Measurements from ENCODE around the gene CFAP46.

Gene CFAP46

DNA sequence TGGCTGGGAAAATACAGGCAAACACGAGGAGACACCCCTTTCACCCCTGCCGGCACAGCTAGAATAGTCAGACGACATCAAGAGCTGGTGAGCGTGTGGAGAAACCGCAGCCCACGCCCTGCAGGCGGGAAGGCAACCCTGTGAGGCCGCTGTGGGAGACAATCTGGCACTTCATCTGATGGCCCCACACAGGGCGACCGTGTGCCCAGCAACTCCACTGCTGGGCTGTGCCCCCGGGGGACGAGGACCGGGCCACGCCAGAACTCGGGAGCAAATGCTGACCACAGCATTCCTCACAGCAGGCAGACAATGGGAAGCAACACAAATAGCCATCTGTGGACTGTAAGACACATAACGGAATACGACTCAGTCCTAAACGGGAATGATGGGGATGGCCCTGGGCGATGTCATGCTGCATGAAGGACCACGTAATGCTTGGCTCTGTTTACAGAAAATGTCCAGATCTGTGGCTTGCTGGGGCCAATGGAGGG is 58.9 kb downstream of the CFAP46 start:
- Histone ChIP-seq H2AFZ (ENCODE audit: low read depth, low read length) (no peak overlapping the region), H3K27me3 (ENCODE audit: control insufficient read depth in 1 of 2, insufficient read depth in 1 of 2, low read length in 2 of 2) (peaks cover 6 to 59% of the 10 kb centered on the region in 2 experiments), H2BK12ac (ENCODE audit: low read length in 2 of 2) (no peak overlapping the region), H4K8ac (ENCODE audit: low read length) (no peak overlapping the region), H2AK5ac (ENCODE audit: low read length, severe bottlenecking) (no peak overlapping the region), H3K9me3 (ENCODE audit: control insufficient read depth, low read length) (no peaks in the 10 kb centered on the region), H3K9ac (ENCODE audit: low read length) (no peak overlapping the region), H2BK5ac (ENCODE audit: low read depth, low read length, poor library complexity, severe bottlenecking) (no peak overlapping the region), H4K91ac (ENCODE audit: low read length) (no peak overlapping the region), H3K79me1 (replicated peaks; ENCODE audit: low read length, poor library complexity, severe bottlenecking) (no peaks in the 10 kb centered on the region), H3K4me2 (ENCODE audit: low read length, poor library complexity, severe bottlenecking) (no peak overlapping the region), H2BK120ac (ENCODE audit: low read depth, low read length) (no peak overlapping the region), H3K14ac (ENCODE audit: low read length in 2 of 2) (no peak overlapping the region), H3K23ac (ENCODE audit: low read length in 2 of 2) (no peak overlapping the region), H3K27ac (ENCODE audit: low read length, poor library complexity, severe bottlenecking) (no peak overlapping the region), H3K4me3 (ENCODE audit: insufficient read depth in 1 of 2, low read depth in 1 of 2, low read length in 2 of 2) (no peak overlapping the region), H3K4me1 (ENCODE audit: control insufficient read depth, insufficient read depth, low read depth, low read length) (no peaks in the 10 kb centered on the region), H3K36me3 (ENCODE audit: control insufficient read depth in 1 of 2, insufficient read depth in 2 of 2, low read depth in 1 of 2, low read length in 2 of 2) (no peaks in the 10 kb centered on the region), H3K18ac (ENCODE audit: low read depth in 1 of 2, low read length in 2 of 2) (no peak overlapping the region), H2BK15ac (ENCODE audit: low read depth, poor library complexity, severe bottlenecking) (no peak overlapping the region), H3K4ac (ENCODE audit: low read depth in 1 of 2, low read length in 2 of 2) (no peak overlapping the region)
- no peak for DNase-seq
- 83% methylated on average over 20 of the region's 20 CpGs for WGBS

DNA sequence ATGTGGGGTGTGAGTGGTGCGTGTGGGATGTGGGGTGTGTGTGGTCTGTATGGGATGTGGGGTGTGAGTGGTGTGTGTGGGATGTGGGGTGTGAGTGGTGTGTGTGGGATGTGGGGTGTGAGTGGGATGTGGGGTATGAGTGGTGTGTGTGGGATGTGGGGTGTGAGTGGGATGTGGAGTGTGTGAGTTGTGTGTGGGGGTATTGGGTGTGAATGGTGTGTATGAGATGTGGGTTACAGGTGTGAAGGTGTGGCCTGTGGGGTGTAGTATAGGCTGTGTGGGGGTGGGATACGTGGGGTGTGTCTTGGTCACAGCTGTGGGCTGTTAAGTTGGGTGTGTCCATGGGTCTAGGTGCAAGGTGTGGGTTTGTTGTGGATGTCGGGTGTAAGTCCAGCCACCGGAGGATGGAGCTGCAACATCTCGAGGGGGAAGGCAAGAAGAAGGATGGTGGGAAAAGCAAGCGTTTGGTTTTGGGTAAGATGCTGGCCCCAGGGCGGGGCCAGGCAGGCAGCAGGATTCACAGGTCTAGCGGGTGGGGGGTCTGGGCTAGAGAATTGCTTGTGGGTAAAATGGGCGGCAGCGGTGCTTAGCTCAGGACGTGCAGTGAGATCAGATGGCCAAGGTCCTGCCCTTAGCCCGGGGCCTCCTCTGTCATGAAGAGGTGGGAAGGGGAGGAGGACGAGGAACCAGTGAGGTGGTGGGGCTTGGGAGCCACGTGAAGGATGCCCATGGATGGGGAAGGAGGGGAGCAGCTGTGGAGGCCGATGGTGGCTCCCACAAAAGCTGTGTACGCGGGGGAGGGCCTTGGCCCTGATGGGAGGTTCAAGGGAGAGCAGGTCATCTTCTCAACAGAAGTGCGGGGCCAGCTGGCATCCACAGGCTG is 60.1 kb downstream of the CFAP46 start:
- Histone ChIP-seq H3K36me3 (ENCODE audit: control insufficient read depth in 1 of 2, insufficient read depth in 2 of 2, low read depth in 1 of 2, low read length in 2 of 2) (no peaks in the 10 kb centered on the region), H2AFZ (ENCODE audit: low read depth, low read length) (no peak overlapping the region), H3K4me2 (ENCODE audit: low read length, poor library complexity, severe bottlenecking) (peak overlapping the region; percentile 20), H3K4me3 (ENCODE audit: insufficient read depth in 1 of 2, low read depth in 1 of 2, low read length in 2 of 2) (no peak overlapping the region), H2BK120ac (ENCODE audit: low read depth, low read length) (no peak overlapping the region), H2BK5ac (ENCODE audit: low read depth, low read length, poor library complexity, severe bottlenecking) (no peak overlapping the region), H3K27me3 (ENCODE audit: control insufficient read depth in 1 of 2, insufficient read depth in 1 of 2, low read length in 2 of 2) (peaks cover 6 to 70% of the 10 kb centered on the region in 2 experiments), H3K9ac (ENCODE audit: low read length) (no peak overlapping the region), H3K4ac (ENCODE audit: low read depth in 1 of 2, low read length in 2 of 2) (no peak overlapping the region), H3K9me3 (ENCODE audit: control insufficient read depth, low read length) (no peaks in the 10 kb centered on the region), H3K27ac (ENCODE audit: low read length, poor library complexity, severe bottlenecking) (no peak overlapping the region), H2BK12ac (ENCODE audit: low read length in 2 of 2) (no peak overlapping the region), H3K23ac (ENCODE audit: low read length in 2 of 2) (no peak overlapping the region), H2AK5ac (ENCODE audit: low read length, severe bottlenecking) (no peak overlapping the region), H4K91ac (ENCODE audit: low read length) (no peak overlapping the region), H3K79me1 (replicated peaks; ENCODE audit: low read length, poor library complexity, severe bottlenecking) (no peaks in the 10 kb centered on the region), H3K4me1 (ENCODE audit: control insufficient read depth, insufficient read depth, low read depth, low read length) (no peaks in the 10 kb centered on the region), H3K18ac (ENCODE audit: low read depth in 1 of 2, low read length in 2 of 2) (no peak overlapping the region), H3K14ac (ENCODE audit: low read length in 2 of 2) (no peak overlapping the region), H4K8ac (ENCODE audit: low read length) (no peak overlapping the region), H2BK15ac (ENCODE audit: low read depth, poor library complexity, severe bottlenecking) (no peak overlapping the region)
- 81% methylated on average over 18 of the region's 18 CpGs for WGBS
- DNase-seq, result no peak

DNA sequence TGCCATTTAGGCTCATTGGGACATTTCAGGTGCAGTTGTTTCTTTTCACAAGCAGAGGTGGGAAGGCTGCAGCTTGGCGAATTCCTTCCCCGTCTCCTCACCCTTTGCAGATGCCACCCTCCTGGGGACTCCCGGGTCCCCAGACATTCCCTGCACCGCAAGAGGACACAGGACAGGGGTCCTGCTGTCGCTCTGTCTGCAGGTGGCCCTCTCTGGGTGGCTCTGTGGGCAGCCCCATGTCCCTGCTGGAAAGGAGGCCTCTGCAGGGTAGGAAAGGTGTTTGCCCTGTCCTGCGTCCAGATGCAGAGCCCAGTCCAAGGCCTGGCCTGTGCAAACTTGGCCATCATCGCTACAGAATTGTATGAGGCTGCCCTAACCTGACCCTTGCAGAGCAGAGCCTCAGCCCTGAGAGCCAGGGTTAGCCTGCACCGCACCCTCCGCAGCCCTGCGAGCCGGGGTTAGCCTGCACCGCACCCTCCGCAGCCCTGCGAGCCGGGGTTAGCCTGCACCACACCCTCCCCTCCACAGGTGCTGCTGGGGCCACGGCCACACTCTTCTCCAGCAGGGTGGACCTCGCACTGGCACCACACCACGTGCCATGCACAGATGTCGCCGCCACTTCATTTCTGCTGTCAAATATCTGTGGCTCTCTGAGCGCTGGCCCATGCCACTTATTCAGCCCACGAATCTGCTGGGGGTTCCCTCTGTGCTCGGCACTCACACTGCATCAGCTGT is 61.0 kb downstream of the CFAP46 start:
- no peak overlapping the region for H2BK15ac ChIP-seq (ENCODE audit: low read depth, poor library complexity, severe bottlenecking)
- H3K4me1 ChIP-seq (ENCODE audit: control insufficient read depth, insufficient read depth, low read depth, low read length), result no peaks in the 10 kb centered on the region
- H2BK12ac ChIP-seq (ENCODE audit: low read length in 2 of 2), result no peak overlapping the region
- no peak overlapping the region for H2AFZ ChIP-seq (ENCODE audit: low read depth, low read length)
- no peak overlapping the region for H3K27ac ChIP-seq (ENCODE audit: low read length, poor library complexity, severe bottlenecking)
- no peaks in the 10 kb centered on the region for H3K36me3 ChIP-seq (ENCODE audit: control insufficient read depth in 1 of 2, insufficient read depth in 2 of 2, low read depth in 1 of 2, low read length in 2 of 2)
- no peak overlapping the region for H3K9ac ChIP-seq (ENCODE audit: low read length)
- peaks cover 7 to 79% of the 10 kb centered on the region in 2 experiments for H3K27me3 ChIP-seq (ENCODE audit: control insufficient read depth in 1 of 2, insufficient read depth in 1 of 2, low read length in 2 of 2)
- H3K4me2 ChIP-seq (ENCODE audit: low read length, poor library complexity, severe bottlenecking), result no peak overlapping the region
- H3K14ac ChIP-seq (ENCODE audit: low read length in 2 of 2), result no peak overlapping the region
- H2BK5ac ChIP-seq (ENCODE audit: low read depth, low read length, poor library complexity, severe bottlenecking), result no peak overlapping the region
- no peak overlapping the region for H3K18ac ChIP-seq (ENCODE audit: low read depth in 1 of 2, low read length in 2 of 2)
- H4K8ac ChIP-seq (ENCODE audit: low read length), result no peak overlapping the region
- no peak for DNase-seq
- WGBS, result 88% methylated on average over 23 of the region's 23 CpGs
- H3K23ac ChIP-seq (ENCODE audit: low read length in 2 of 2), result no peak overlapping the region
- H2BK120ac ChIP-seq (ENCODE audit: low read depth, low read length), result no peak overlapping the region
- no peak overlapping the region for H2AK5ac ChIP-seq (ENCODE audit: low read length, severe bottlenecking)
- no peak overlapping the region for H3K4me3 ChIP-seq (ENCODE audit: insufficient read depth in 1 of 2, low read depth in 1 of 2, low read length in 2 of 2)
- H4K91ac ChIP-seq (ENCODE audit: low read length), result no peak overlapping the region
- no peaks in the 10 kb centered on the region for H3K9me3 ChIP-seq (ENCODE audit: control insufficient read depth, low read length)
- no peak overlapping the region for H3K4ac ChIP-seq (ENCODE audit: low read depth in 1 of 2, low read length in 2 of 2)
- H3K79me1 ChIP-seq (replicated peaks; ENCODE audit: low read length, poor library complexity, severe bottlenecking), result no peaks in the 10 kb centered on the region

Measured in mesenchymal stem cell (in vitro differentiated cells and primary cell).